Testis (tissue), 3 donors: ENCODE measurements around the gene TMEM74B. TPM values are rescaled to one million over a fixed set of nuclear protein-coding genes. Genes with fewer than 3 reads are reported as not detected.

Experiments used
- DNase-seq: peaks from one replicate; pipeline ENCODE4 v3.0.0-alpha.2; 2019
- H3K27ac ChIP-seq, 2 donors: fragments of 200-600 bp; sonication (generic); one replicate each; pipeline ENCODE4 v1.5.1; 2019
- H3K27me3 ChIP-seq: fragments of 200-600 bp; sonication (generic); one replicate; pipeline ENCODE4 v1.5.1; 2019
- H3K36me3 ChIP-seq: fragments of 200-600 bp; sonication (generic); one replicate; pipeline ENCODE4 v1.5.1; 2017; ENCODE audit warnings: low read depth; ENCODE audit errors: missing control alignments
- H3K4me1 ChIP-seq: fragments of 200-600 bp; sonication (generic); one replicate; pipeline ENCODE4 v1.5.1; 2019
- H3K4me3 ChIP-seq, 2 donors: fragments of 200-600 bp; sonication (generic); one replicate each; pipeline ENCODE4 v1.5.1; 2017 to 2019
- H3K9me3 ChIP-seq: fragments of 200-600 bp; sonication (generic); one replicate; pipeline ENCODE4 v1.5.1; 2017
- CTCF ChIP-seq, 3 experiments: fragments of 450-650 bp in 2 of 3; fragments of 200-600 bp in 1 of 3; sonication (generic) in 1 of 3; IDR thresholded peaks; one replicate each; pipeline ENCODE4 v1.5.1; 2016 to 2019; ENCODE audit warnings: antibody characterized with exemption in 3 of 3, mild to moderate bottlenecking in 2 of 3, moderate library complexity in 1 of 3
- POLR2A ChIP-seq: fragments of 450-650 bp; IDR thresholded peaks from one replicate; pipeline ENCODE4 v1.6.1; 2017; ENCODE audit warnings: antibody characterized with exemption, mild to moderate bottlenecking, moderate library complexity
- WGBS, 2 donors: methylation state at CpG; one replicate each; pipeline ENCODE4 v1.1.5; 2018; 5-methylcytosine and 5-hydroxymethylcytosine counted together
- intact Hi-C: fragments of 100-400 bp; cut with DNase I; formaldehyde crosslinking; loops from one replicate; pipeline ENCODE4 v1.15.1; 2023; ENCODE audit warnings: low total_unique reads
- polyA plus RNA-seq: library from polyadenylated mRNA; stranded (reverse); fragments of 350-450 nt; fragmentation: Illumina TruSeq; extraction: RNeasy Lipid Tissue Mini Kit (QIAGEN cat#74804); gene quantifications from one replicate; pipeline ENCODE4 v1.2.3, GENCODE V29; 2014; ENCODE audit warnings: low read depth, low replicate concordance; ENCODE audit not compliant: insufficient read depth
- total RNA-seq, 2 donors: library from RNA; depleted of rRNA; stranded (reverse); fragments of >200 nt; gene quantifications; one replicate each; pipeline ENCODE4 v1.2.3, GENCODE V29; 2016

Gene TMEM74B
- total and polyA plus RNA-seq, 3 donors from 2014 or later = 3.9 to 6.7 (median 4.8) TPM

GRCh38 chr20:1214838-1215261, 30.1 kb upstream of the TMEM74B start:
- Histone ChIP-seq H3K4me1 (no peaks in the 10 kb centered on the region), H3K27me3 (no peaks in the 10 kb centered on the region), H3K9me3 (no peaks in the 10 kb centered on the region), H3K36me3 (no peaks in the 10 kb centered on the region), H3K27ac (no peak overlapping the region), H3K4me3 (no peak overlapping the region)
- intact Hi-C loops = no loop called here
- WGBS, 2 donors = 82 to 84% methylated on average over 4 of the region's 4 CpGs
- TF ChIP-seq CTCF (IDR thresholded peaks at IDR 0.05) (no peak), POLR2A (no peak)
- no peak for DNase-seq

- H3K9me3 ChIP-seq = no peaks in the 10 kb centered on the region
- no peak overlapping the region for H3K4me3 ChIP-seq
- DNase-seq = peak; percentile 83
- peak; percentile 62 to 70 (median 64) for TF ChIP-seq CTCF (IDR thresholded peaks at IDR 0.05)
- no peak for TF ChIP-seq POLR2A
- H3K4me1 ChIP-seq = no peaks in the 10 kb centered on the region
- no peaks in the 10 kb centered on the region for H3K36me3 ChIP-seq
- 30 to 40% methylated on average over 21 of the region's 21 CpGs for WGBS, 2 donors
- intact Hi-C loops = no loop called here
- no peak overlapping the region for H3K27ac ChIP-seq
- H3K27me3 ChIP-seq = no peaks in the 10 kb centered on the region
Observed at GRCh38 chr20:1212607-1213396, 28.0 kb upstream of the TMEM74B start.

- H3K4me3 ChIP-seq = no peak overlapping the region
- H3K36me3 ChIP-seq = no peaks in the 10 kb centered on the region
- no peaks in the 10 kb centered on the region for H3K9me3 ChIP-seq
- no peak for TF ChIP-seq CTCF (IDR thresholded peaks at IDR 0.05)
- TF ChIP-seq POLR2A = no peak
- H3K27me3 ChIP-seq = no peaks in the 10 kb centered on the region
- no peak overlapping the region for H3K27ac ChIP-seq
- no peaks in the 10 kb centered on the region for H3K4me1 ChIP-seq
- intact Hi-C loops = no loop called here
- no peak for DNase-seq
Observed at GRCh38 chr20:1212023-1212422, 27.2 kb upstream of the TMEM74B start.

- no peaks in the 10 kb centered on the region for H3K9me3 ChIP-seq
- intact Hi-C loops = no loop called here
- no peak overlapping the region for H3K27ac ChIP-seq
- DNase-seq = no peak
- H3K36me3 ChIP-seq = no peaks in the 10 kb centered on the region
- H3K27me3 ChIP-seq = no peaks in the 10 kb centered on the region
- no peak for TF ChIP-seq POLR2A
- H3K4me3 ChIP-seq = no peak overlapping the region
- H3K4me1 ChIP-seq = no peaks in the 10 kb centered on the region
- 97 to 100% methylated on average over 1 of the region's 1 CpG for WGBS, 2 donors
Observed at GRCh38 chr20:1210501-1210900, 25.7 kb upstream of the TMEM74B start.

GRCh38 chr20:1209447-1210387, 24.9 kb upstream of the TMEM74B start:
- intact Hi-C loops = no loop called here
- DNase-seq = no peak
- no peak overlapping the region for H3K4me3 ChIP-seq
- H3K4me1 ChIP-seq = no peaks in the 10 kb centered on the region
- WGBS, 2 donors = 68 to 71% methylated on average over 5 of the region's 5 CpGs
- no peaks in the 10 kb centered on the region for H3K9me3 ChIP-seq
- TF ChIP-seq CTCF (IDR thresholded peaks at IDR 0.05) = no peak
- TF ChIP-seq POLR2A = no peak
- no peaks in the 10 kb centered on the region for H3K36me3 ChIP-seq
- no peak overlapping the region for H3K27ac ChIP-seq
- H3K27me3 ChIP-seq = no peaks in the 10 kb centered on the region
